ENCODE data around the gene CLCN3. TPM values are rescaled to one million over a fixed set of nuclear protein-coding genes. Genes with fewer than 3 reads are reported as not detected.

Gene CLCN3
- total and polyA plus RNA-seq, 4 donors: 66.6 to 147 (median 105) TPM

Other genes with a start within 250 kb of the CLCN3 start
- gene NEK1, start 8.0 kb upstream of the CLCN3 start, total RNA-seq: 10 to 100 TPM; 25.5 to 42.6 TPM
- 10 to 100 TPM; 24.0 to 30.9 TPM for gene NEK1, start 8.0 kb upstream of the CLCN3 start, polyA plus RNA-seq (ENCODE audit: insufficient read length in 2 of 2)
- 10 to 100 TPM; 31.4 to 38.6 TPM for gene HPF1, start 137.4 kb downstream of the CLCN3 start, total RNA-seq
- 10 to 100 TPM; 51.6 to 60.5 TPM for gene HPF1, start 137.4 kb downstream of the CLCN3 start, polyA plus RNA-seq (ENCODE audit: insufficient read length in 2 of 2)